H1 (cell line): ENCODE data around the gene DNAJC6. TPM values are rescaled to one million over a fixed set of nuclear protein-coding genes. Genes with fewer than 3 reads are reported as not detected.

Source experiments
- HDAC2 ChIP-seq, 2 experiments: fragments of 300-600 bp in 1 of 2; sonication (generic) in 1 of 2; IDR thresholded peaks; 2 replicates each; pipeline ENCODE4 v1.6.1; 2011 to 2012; ENCODE audit warnings: low read depth in 2 of 2, low read length in 2 of 2, mild to moderate bottlenecking in 2 of 2, moderate library complexity in 2 of 2, borderline replicate concordance in 1 of 2, inconsistent platforms in 1 of 2
- KDM5A ChIP-seq: fragments of 200-600 bp; IDR thresholded peaks from 2 replicates; pipeline ENCODE4 v1.7.1; 2012; ENCODE audit warnings: mild to moderate bottlenecking, low read length, inconsistent platforms, mixed read lengths
- SIRT6 ChIP-seq: IDR thresholded peaks from one replicate; pipeline ENCODE4 v1.7.1; 2012; ENCODE audit warnings: low read length, inconsistent platforms
- polyA plus RNA-seq, 7 experiments: library from polyadenylated mRNA; depleted of rRNA in 3 of 7; stranded (reverse) in 5 of 7; unstranded in 2 of 7; fragments of >200 nt in 5 of 7; fragments of 200-250 nt in 2 of 7; gene quantifications; 1 replicate in 5 of 7; 2 replicates in 1 of 7; 4 replicates in 1 of 7; pipeline versions ENCODE4 v1.2.1 to v1.2.3, GENCODE V29; 2011 to 2013; ENCODE audit warnings: missing spikeins in 2 of 7, mixed read lengths in 2 of 7
- total RNA-seq: library from RNA; stranded (reverse); fragmentation: NEBNext Ultra II Directional; extraction: Animal tissue kit (Norgen Biotek cat#: 25700); gene quantifications from 2 replicates; pipeline ENCODE4 v1.2.1, GENCODE V29; 2021

The DNAJC6 gene
- total and polyA plus RNA-seq, 2 of the 8 experiments (the other 6 are each of a cell fraction or from before 2014, with no cell fraction given): 1.6 to 3.0 TPM

DNA sequence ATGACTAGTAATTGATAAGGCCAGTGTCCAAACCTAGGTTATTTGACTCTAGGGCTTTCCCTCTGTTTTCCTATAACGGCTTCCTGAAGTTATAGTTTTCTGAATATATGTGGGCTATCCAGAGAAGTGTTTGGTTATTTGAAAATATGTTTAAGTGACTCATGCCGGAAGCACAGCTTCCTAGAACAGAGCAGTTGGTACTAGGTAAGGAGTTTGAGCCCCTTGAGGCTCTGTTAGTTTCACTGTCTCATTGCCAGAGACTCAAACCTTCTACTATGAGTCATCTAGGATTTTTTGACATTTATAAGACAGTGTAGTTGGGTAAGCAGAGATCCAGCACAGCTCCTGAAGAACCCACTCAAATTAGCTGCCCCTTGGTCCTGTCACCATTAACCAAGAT lies 84.0 kb downstream of the DNAJC6 start (continued):
- TF ChIP-seq KDM5A: no peak
- no peak for TF ChIP-seq HDAC2 (IDR thresholded peaks at IDR 0.05; ENCODE audit: borderline replicate concordance in 1 of 2, low read depth in 2 of 2, low read length in 2 of 2)
- no peak for TF ChIP-seq SIRT6
- TF ChIP-seq, all 59 proteins: peak for 0
